ENCODE results near the gene ARHGEF1. TPM values are rescaled to one million over a fixed set of nuclear protein-coding genes. Genes with fewer than 3 reads are reported as not detected.
A peak's percentile ranks its signal among the peaks of the same experiment; 100 is the strongest.

The ARHGEF1 gene
- total RNA-seq, 1 experiment from 2014 or later: 50.8 TPM

- TF ChIP-seq CTCF (conservative IDR thresholded peaks at IDR 0.05; ENCODE audit: low read depth, low read length): no peak
- Histone ChIP-seq H3K9ac (ENCODE audit: low read length) (no peak overlapping the region), H3F3A (ENCODE audit: low read length, unreplicated experiment) (no peaks in the 10 kb centered on the region), H3K9me2 (replicated peaks; ENCODE audit: low read length) (no peaks in the 10 kb centered on the region), H3K36me3 (ENCODE audit: low read depth, low read length) (no peaks in the 10 kb centered on the region), H3K9me3 (ENCODE audit: low read length) (no peaks in the 10 kb centered on the region), H4K20me1 (ENCODE audit: low read length) (no peaks in the 10 kb centered on the region), H3K79me2 (ENCODE audit: low read length) (no peaks in the 10 kb centered on the region), H3K27me3 (ENCODE audit: low read length) (peaks cover 28% of the 10 kb centered on the region), H3K4me1 (ENCODE audit: insufficient read depth, low read length) (no peaks in the 10 kb centered on the region), H3K4me3 (ENCODE audit: low read length) (no peak overlapping the region), H3K27ac (ENCODE audit: low read length) (no peak overlapping the region), H2AFZ (ENCODE audit: low read length) (no peak overlapping the region), H3K4me2 (ENCODE audit: low read length) (no peak overlapping the region)
- DNase-seq (no peak), ATAC-seq (no peak)
- intact Hi-C loops (cut with micrococcal nuclease): no loop called here
- ChIA-PET CTCF (no interaction called here), POLR2A (ENCODE audit: unreplicated experiment) (no interaction called here)
- no TSS peak for BruUV-seq (replicated peaks)
Measured at GRCh38 chr19:41911889-41912731, 29.1 kb downstream of the ARHGEF1 start.

- no peak for DNase-seq
- H3K36me3 ChIP-seq (ENCODE audit: low read depth, low read length): no peaks in the 10 kb centered on the region
- peak; percentile 16; the same call in 1 of the 2 replicates for ATAC-seq
- intact Hi-C loops (cut with micrococcal nuclease): no loop called here
- H4K20me1 ChIP-seq (ENCODE audit: low read length): no peaks in the 10 kb centered on the region
- H3K79me2 ChIP-seq (ENCODE audit: low read length): no peaks in the 10 kb centered on the region
- H3F3A ChIP-seq (ENCODE audit: low read length, unreplicated experiment): no peaks in the 10 kb centered on the region
- no peak overlapping the region for H3K4me2 ChIP-seq (ENCODE audit: low read length)
- H2AFZ ChIP-seq (ENCODE audit: low read length): no peak overlapping the region
- no peaks in the 10 kb centered on the region for H3K4me1 ChIP-seq (ENCODE audit: insufficient read depth, low read length)
- no peak overlapping the region for H3K27ac ChIP-seq (ENCODE audit: low read length)
- ChIA-PET CTCF (no interaction called here), POLR2A (ENCODE audit: unreplicated experiment) (no interaction called here)
- no TSS peak for BruUV-seq (replicated peaks)
- H3K9me2 ChIP-seq (replicated peaks; ENCODE audit: low read length): no peaks in the 10 kb centered on the region
- no peaks in the 10 kb centered on the region for H3K9me3 ChIP-seq (ENCODE audit: low read length)
- TF ChIP-seq EZH2 (IDR thresholded peaks at IDR 0.05; ENCODE audit: low read length, unreplicated experiment) (no peak), EZH2phosphoT487 (IDR thresholded peaks at IDR 0.05; ENCODE audit: borderline replicate concordance, low read length) (no peak), CTCF (conservative IDR thresholded peaks at IDR 0.05; ENCODE audit: low read depth, low read length) (no peak)
- no peak overlapping the region for H3K9ac ChIP-seq (ENCODE audit: low read length)
- H3K27me3 ChIP-seq (ENCODE audit: low read length): peaks cover 28% of the 10 kb centered on the region
- H3K4me3 ChIP-seq (ENCODE audit: low read length): no peak overlapping the region
Measured at GRCh38 chr19:41912899-41913537, 30.0 kb downstream of the ARHGEF1 start.
